HG03342 (cell line): ENCODE measurements around the gene CMAS.

Experiments used
- ATAC-seq: cut with Tn5 transposase; IDR thresholded peaks from one replicate; pipeline ENCODE4 v1.9.1; 2021; ENCODE audit warnings: mild to moderate bottlenecking, moderate library complexity; ENCODE audit not compliant: unreplicated experiment

CMAS gene

GRCh38 chr12:22105542-22105941, 59.5 kb downstream of the CMAS start:
- no peak for ATAC-seq

GRCh38 chr12:22110176-22110575, 64.2 kb downstream of the CMAS start:
- no peak for ATAC-seq
